ENCODE measurements around the gene GULP1.

DNA sequence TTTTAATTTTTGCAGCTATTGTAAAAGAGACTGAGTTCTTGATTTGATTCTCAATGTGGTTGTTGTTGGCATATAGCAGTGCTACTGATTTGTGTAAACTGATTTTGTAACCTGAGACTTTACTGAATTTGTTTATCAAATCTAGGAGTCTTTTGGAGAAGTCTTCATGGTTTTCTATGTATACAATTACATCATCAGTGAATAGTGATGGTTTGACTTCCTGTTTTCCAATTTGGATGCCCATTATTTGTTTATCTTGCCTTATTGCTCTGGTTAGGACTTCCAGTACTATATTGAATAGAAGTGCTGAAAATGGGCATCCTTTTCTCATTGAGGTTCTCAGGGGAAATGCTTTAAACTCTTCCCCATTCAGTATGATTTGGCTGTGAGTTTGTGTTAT, 99.7 kb downstream of the GULP1 start:
- TF ChIP-seq, protein P1, sequence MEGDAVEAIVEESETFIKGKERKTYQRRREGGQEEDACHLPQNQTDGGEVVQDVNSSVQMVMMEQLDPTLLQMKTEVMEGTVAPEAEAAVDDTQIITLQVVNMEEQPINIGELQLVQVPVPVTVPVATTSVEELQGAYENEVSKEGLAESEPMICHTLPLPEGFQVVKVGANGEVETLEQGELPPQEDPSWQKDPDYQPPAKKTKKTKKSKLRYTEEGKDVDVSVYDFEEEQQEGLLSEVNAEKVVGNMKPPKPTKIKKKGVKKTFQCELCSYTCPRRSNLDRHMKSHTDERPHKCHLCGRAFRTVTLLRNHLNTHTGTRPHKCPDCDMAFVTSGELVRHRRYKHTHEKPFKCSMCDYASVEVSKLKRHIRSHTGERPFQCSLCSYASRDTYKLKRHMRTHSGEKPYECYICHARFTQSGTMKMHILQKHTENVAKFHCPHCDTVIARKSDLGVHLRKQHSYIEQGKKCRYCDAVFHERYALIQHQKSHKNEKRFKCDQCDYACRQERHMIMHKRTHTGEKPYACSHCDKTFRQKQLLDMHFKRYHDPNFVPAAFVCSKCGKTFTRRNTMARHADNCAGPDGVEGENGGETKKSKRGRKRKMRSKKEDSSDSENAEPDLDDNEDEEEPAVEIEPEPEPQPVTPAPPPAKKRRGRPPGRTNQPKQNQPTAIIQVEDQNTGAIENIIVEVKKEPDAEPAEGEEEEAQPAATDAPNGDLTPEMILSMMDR (IDR thresholded peaks at IDR 0.05): no peak
- no peak for TF ChIP-seq POLR2A (IDR thresholded peaks at IDR 0.05)

Measured in testis (tissue), 2 donors.